HepG2 (cell line): ENCODE data around the gene SHISA7. TPM values are rescaled to one million over a fixed set of nuclear protein-coding genes. Genes with fewer than 3 reads are reported as not detected.

Experiments
- ATRX ChIP-seq: sonication (generic); formaldehyde crosslinking; IDR thresholded peaks from 2 replicates; pipeline ENCODE4 v1.4.0; 2020; ENCODE audit warnings: missing genetic modification reagents, borderline replicate concordance
- EEA1 ChIP-seq: sonication (generic); formaldehyde crosslinking; IDR thresholded peaks from 2 replicates; pipeline ENCODE4 v1.5.1; 2020; ENCODE audit warnings: mild to moderate bottlenecking, missing genetic modification reagents, borderline replicate concordance
- FOXC1 ChIP-seq: sonication (generic); formaldehyde crosslinking; IDR thresholded peaks from 2 replicates; pipeline ENCODE4 v1.8.0; 2022; ENCODE audit warnings: mild to moderate bottlenecking, missing genetic modification reagents, borderline replicate concordance
- FOXK1 ChIP-seq: sonication (generic); formaldehyde crosslinking; IDR thresholded peaks from 2 replicates; pipeline ENCODE4 v1.4.0; 2020; ENCODE audit warnings: low read depth, missing genetic modification reagents, borderline replicate concordance
- GATAD1 ChIP-seq: IDR thresholded peaks from 2 replicates; pipeline ENCODE4 v1.6.1; 2016; ENCODE audit warnings: missing genetic modification reagents, missing compliant biosample characterization
- GRHL1 ChIP-seq: sonication (generic); formaldehyde crosslinking; conservative IDR thresholded peaks from 2 replicates; pipeline ENCODE4 v1.8.0; 2022; ENCODE audit warnings: missing genetic modification reagents
- HMG20A ChIP-seq: IDR thresholded peaks from 2 replicates; pipeline ENCODE4 v1.6.1; 2016; ENCODE audit warnings: borderline replicate concordance
- KMT2B ChIP-seq: IDR thresholded peaks from 2 replicates; pipeline ENCODE4 v1.6.1; 2016; ENCODE audit warnings: missing genetic modification reagents, missing compliant biosample characterization
- NFRKB ChIP-seq: fragments of 450-650 bp; IDR thresholded peaks from 2 replicates; pipeline ENCODE4 v1.6.1; 2017
- NONO ChIP-seq, 2 experiments: fragments of 450-650 bp in 1 of 2; sonication (generic) in 1 of 2; formaldehyde crosslinking in 1 of 2; IDR thresholded peaks in 1 of 2; conservative IDR thresholded peaks in 1 of 2; 2 replicates each; pipeline versions ENCODE4 v1.6.1 to v1.8.0; 2017 to 2022; ENCODE audit warnings: mild to moderate bottlenecking in 1 of 2, missing genetic modification reagents in 1 of 2, moderate library complexity in 1 of 2
- POLR2AphosphoS2 ChIP-seq: IDR thresholded peaks from 2 replicates; pipeline ENCODE4 v1.6.1; 2011; ENCODE audit warnings: low read depth, low read length, improper control_type of control experiment
- SAFB2 ChIP-seq: sonication (generic); formaldehyde crosslinking; IDR thresholded peaks from 2 replicates; pipeline ENCODE4 v1.5.1; 2020; ENCODE audit warnings: missing genetic modification reagents, low read depth, mild to moderate bottlenecking, borderline replicate concordance
- ZBTB1 ChIP-seq: sonication (generic); formaldehyde crosslinking; IDR thresholded peaks from 2 replicates; pipeline ENCODE4 v1.4.0; 2020; ENCODE audit warnings: missing genetic modification reagents, borderline replicate concordance
- ZBTB26 ChIP-seq: IDR thresholded peaks from 2 replicates; pipeline ENCODE4 v1.6.1; 2016; ENCODE audit warnings: missing compliant biosample characterization, missing genetic modification reagents, borderline replicate concordance
- ZFP36 ChIP-seq: fragments of 150-350 bp; IDR thresholded peaks from 2 replicates; pipeline ENCODE4 v1.6.1; 2018; ENCODE audit warnings: borderline replicate concordance, low read length, low read depth; ENCODE audit not compliant: partially characterized antibody
- ZNF274 ChIP-seq: sonication (generic); formaldehyde crosslinking; IDR thresholded peaks from 2 replicates; pipeline ENCODE4 v1.5.1; 2020; ENCODE audit warnings: mild to moderate bottlenecking, missing genetic modification reagents
- ZNF790 ChIP-seq: sonication (generic); formaldehyde crosslinking; IDR thresholded peaks from 2 replicates; pipeline ENCODE4 v1.8.0; 2022; ENCODE audit warnings: missing genetic modification reagents, mild to moderate bottlenecking, borderline replicate concordance
- polyA plus RNA-seq, 8 experiments: library from polyadenylated mRNA; depleted of rRNA in 3 of 8; stranded (reverse) in 7 of 8; unstranded in 1 of 8; fragments of >200 nt; fragmentation: Illumina TruSeq in 4 of 8; extraction: Trizol in 4 of 8; gene quantifications; 2 replicates each; pipeline versions ENCODE4 v1.2.1 to v1.2.3, GENCODE V29; 2011 to 2016; ENCODE audit warnings: low read depth in 4 of 8, missing spikeins in 1 of 8, mixed read lengths in 1 of 8; ENCODE audit not compliant: insufficient read depth in 1 of 8
- total RNA-seq, 5 experiments: library from RNA; depleted of rRNA; stranded (reverse); fragments of >200 nt; fragmentation: Illumina TruSeq; extraction: Trizol; gene quantifications; 2 replicates each; pipeline ENCODE4 v1.2.3, GENCODE V29; 2016; ENCODE audit warnings: low read depth in 1 of 5
- TF ChIP-seq, protein P1 (sequence below): sonication (generic); formaldehyde crosslinking; IDR thresholded peaks from 2 replicates; pipeline ENCODE4 v1.4.0; 2020; ENCODE audit warnings: missing genetic modification reagents
- TF ChIP-seq, protein P2 (sequence below): sonication (generic); formaldehyde crosslinking; IDR thresholded peaks from 2 replicates; pipeline ENCODE4 v1.4.0; 2020; ENCODE audit warnings: missing genetic modification reagents
- TF ChIP-seq, protein P3 (sequence below): sonication (generic); formaldehyde crosslinking; IDR thresholded peaks from 2 replicates; pipeline ENCODE4 v1.4.0; 2020; ENCODE audit warnings: mild to moderate bottlenecking, missing genetic modification reagents

SHISA7 gene
- total and polyA plus RNA-seq, 2 of the 13 experiments (the other 11 are each of a cell fraction or from before 2014, with no cell fraction given) = not detected

DNA sequence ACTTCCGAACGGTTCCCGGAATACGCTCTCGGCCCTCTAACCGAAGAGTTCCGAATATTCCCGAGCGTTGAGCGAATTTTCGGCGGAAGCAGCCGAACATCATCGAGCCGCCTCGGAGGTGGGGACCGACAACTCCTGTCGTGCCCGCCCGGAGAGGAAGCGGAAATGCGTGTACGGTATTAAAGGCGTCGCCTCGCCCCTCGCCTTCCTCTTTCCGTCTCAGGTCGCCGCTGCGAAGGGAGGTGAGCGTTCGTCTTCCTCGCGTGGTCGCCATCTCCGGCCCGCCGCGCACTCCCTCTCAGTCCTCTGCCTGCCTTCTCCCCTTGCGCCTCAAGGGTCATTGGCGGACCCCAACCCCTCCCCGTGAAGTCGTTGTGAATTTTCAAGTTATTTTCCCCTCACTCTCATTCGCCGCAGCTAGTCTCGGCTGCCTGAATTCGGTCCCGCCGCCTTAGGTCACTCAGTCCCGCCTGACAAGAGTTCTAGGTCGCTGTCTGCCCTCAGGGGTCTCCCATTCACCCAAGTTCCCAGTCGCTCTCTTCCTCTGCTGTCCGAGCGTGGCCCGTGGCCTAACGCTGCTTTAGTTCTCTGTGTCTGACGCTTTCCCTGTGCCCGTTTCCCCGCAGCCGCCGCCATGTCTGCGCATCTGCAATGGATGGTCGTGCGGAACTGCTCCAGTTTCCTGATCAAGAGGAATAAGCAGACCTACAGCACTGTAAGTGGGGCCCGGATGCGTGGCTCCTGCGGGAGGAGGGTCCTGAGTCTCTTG is 57.2 kb downstream of the SHISA7 start, which contains the start of gene RPL28 (continued):
- no peak for TF ChIP-seq HMG20A
- peak; percentile 91; the same call in 1 of the 2 replicates for TF ChIP-seq FOXC1 (CRISPR knock-in tag)
- peak; percentile 84 for TF ChIP-seq GATAD1 (CRISPR knock-in tag)
- peak; percentile 62; the same call in 1 of the 2 replicates for TF ChIP-seq POLR2AphosphoS2
- no peak for TF ChIP-seq NFRKB
- peak; percentile 18; the same call in 1 of the 2 replicates for TF ChIP-seq ZNF274 (CRISPR knock-in tag)
- TF ChIP-seq ZNF790 (CRISPR knock-in tag) = no peak
- TF ChIP-seq, protein P1, sequence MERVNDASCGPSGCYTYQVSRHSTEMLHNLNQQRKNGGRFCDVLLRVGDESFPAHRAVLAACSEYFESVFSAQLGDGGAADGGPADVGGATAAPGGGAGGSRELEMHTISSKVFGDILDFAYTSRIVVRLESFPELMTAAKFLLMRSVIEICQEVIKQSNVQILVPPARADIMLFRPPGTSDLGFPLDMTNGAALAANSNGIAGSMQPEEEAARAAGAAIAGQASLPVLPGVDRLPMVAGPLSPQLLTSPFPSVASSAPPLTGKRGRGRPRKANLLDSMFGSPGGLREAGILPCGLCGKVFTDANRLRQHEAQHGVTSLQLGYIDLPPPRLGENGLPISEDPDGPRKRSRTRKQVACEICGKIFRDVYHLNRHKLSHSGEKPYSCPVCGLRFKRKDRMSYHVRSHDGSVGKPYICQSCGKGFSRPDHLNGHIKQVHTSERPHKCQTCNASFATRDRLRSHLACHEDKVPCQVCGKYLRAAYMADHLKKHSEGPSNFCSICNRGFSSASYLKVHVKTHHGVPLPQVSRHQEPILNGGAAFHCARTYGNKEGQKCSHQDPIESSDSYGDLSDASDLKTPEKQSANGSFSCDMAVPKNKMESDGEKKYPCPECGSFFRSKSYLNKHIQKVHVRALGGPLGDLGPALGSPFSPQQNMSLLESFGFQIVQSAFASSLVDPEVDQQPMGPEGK (CRISPR knock-in tag) = peak; percentile 7; the same call in 1 of the 2 replicates
- TF ChIP-seq ATRX (CRISPR knock-in tag) = no peak
- peak; percentile 25; the same call in 1 of the 2 replicates for TF ChIP-seq KMT2B (CRISPR knock-in tag)
- no peak for TF ChIP-seq ZFP36
- TF ChIP-seq FOXK1 (CRISPR knock-in tag) = peak; percentile 47; the same call in 1 of the 2 replicates
- TF ChIP-seq ZBTB26 (CRISPR knock-in tag) = 0 out of 2 replicates have a peak, but pooled peaks have one; percentile 42
- no peak for TF ChIP-seq GRHL1 (CRISPR knock-in tag)
- TF ChIP-seq, protein P2, sequence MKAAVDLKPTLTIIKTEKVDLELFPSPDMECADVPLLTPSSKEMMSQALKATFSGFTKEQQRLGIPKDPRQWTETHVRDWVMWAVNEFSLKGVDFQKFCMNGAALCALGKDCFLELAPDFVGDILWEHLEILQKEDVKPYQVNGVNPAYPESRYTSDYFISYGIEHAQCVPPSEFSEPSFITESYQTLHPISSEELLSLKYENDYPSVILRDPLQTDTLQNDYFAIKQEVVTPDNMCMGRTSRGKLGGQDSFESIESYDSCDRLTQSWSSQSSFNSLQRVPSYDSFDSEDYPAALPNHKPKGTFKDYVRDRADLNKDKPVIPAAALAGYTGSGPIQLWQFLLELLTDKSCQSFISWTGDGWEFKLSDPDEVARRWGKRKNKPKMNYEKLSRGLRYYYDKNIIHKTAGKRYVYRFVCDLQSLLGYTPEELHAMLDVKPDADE (CRISPR knock-in tag) = no peak
- TF ChIP-seq, protein P3, sequence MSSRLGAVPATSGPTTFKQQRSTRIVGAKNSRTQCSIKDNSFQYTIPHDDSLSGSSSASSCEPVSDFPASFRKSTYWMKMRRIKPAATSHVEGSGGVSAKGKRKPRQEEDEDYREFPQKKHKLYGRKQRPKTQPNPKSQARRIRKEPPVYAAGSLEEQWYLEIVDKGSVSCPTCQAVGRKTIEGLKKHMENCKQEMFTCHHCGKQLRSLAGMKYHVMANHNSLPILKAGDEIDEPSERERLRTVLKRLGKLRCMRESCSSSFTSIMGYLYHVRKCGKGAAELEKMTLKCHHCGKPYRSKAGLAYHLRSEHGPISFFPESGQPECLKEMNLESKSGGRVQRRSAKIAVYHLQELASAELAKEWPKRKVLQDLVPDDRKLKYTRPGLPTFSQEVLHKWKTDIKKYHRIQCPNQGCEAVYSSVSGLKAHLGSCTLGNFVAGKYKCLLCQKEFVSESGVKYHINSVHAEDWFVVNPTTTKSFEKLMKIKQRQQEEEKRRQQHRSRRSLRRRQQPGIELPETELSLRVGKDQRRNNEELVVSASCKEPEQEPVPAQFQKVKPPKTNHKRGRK (CRISPR knock-in tag) = peak; percentile 47; the same call in 1 of the 2 replicates
- TF ChIP-seq NONO (IDR thresholded peaks at IDR 0.05) = no peak
- peak; percentile 90 for TF ChIP-seq NONO (CRISPR knock-in tag; conservative IDR thresholded peaks at IDR 0.05)
- TF ChIP-seq SAFB2 (CRISPR knock-in tag) = peak; percentile 90; the same call in 1 of the 2 replicates
- peak; percentile 71; the same call in 1 of the 2 replicates for TF ChIP-seq EEA1 (CRISPR knock-in tag)
- 0 out of 2 replicates have a peak, but pooled peaks have one; percentile 42 for TF ChIP-seq ZBTB1 (CRISPR knock-in tag)
